Lower leg skin (tissue), 3 donors: ENCODE measurements around the gene POC1A.

ENCODE experiments used
- CTCF ChIP-seq, 3 donors: fragments of 450-650 bp; IDR thresholded peaks; one replicate each; pipeline ENCODE4 v1.5.1; 2016; ENCODE audit warnings: antibody characterized with exemption in 3 of 3, mild to moderate bottlenecking in 3 of 3, moderate library complexity in 2 of 3
- POLR2A ChIP-seq, 2 donors: fragments of 450-650 bp; IDR thresholded peaks; one replicate each; pipeline ENCODE4 v1.6.1; 2016 to 2017; ENCODE audit warnings: antibody characterized with exemption in 2 of 2, mild to moderate bottlenecking in 1 of 2, moderate library complexity in 1 of 2

GRCh38 chr3:52030714-52031310 is 123.4 kb downstream of the POC1A start:
- TF ChIP-seq CTCF (IDR thresholded peaks at IDR 0.05) (no peak), POLR2A (IDR thresholded peaks at IDR 0.05) (no peak)
